PC-3 (cell line): Measurements from ENCODE around the gene FBXL16. TPM values are rescaled to one million over a fixed set of nuclear protein-coding genes. Genes with fewer than 3 reads are reported as not detected.
A peak's percentile ranks its signal among the peaks of the same experiment; 100 is the strongest.

ENCODE experiments used
- ATAC-seq: fragments of 200-7000 bp; cut with Tn5 transposase; 2 replicates; pipeline ENCODE4 v1.9.1; 2020; ENCODE audit warnings: mild to moderate bottlenecking, moderate library complexity
- BruUV-seq: library from RNA; stranded (reverse); fragments of 400-500 nt; replicated peaks from 2 replicates; lab custom pipeline; 2021; lab: Mats Ljungman, UMichigan
- CTCF ChIA-PET: fragments of 300-600 bp; sonication (Branson Sonifier 250); formaldehyde crosslinking; loops from one replicate; lab custom pipeline; 2022; ENCODE audit warnings: antibody characterized with exemption; lab: Charles Lee
- POLR2A ChIA-PET: fragments of 300-600 bp; sonication (Branson Sonifier 250); formaldehyde crosslinking; loops from one replicate; lab custom pipeline; 2022; ENCODE audit warnings: antibody characterized with exemption; ENCODE audit not compliant: unreplicated experiment; lab: Charles Lee
- DNase-seq: peaks from one replicate; pipeline ENCODE4 v3.0.0-alpha.2; 2015
- H2AFZ ChIP-seq: fragments of 300-600 bp; sonication (generic); 2 replicates; pipeline ENCODE4 v1.6.0; 2016; ENCODE audit warnings: antibody characterized with exemption, low read length
- H3F3A ChIP-seq: fragments of 300-600 bp; sonication (generic); one replicate; pipeline ENCODE4 v1.6.0; 2017; ENCODE audit warnings: antibody characterized with exemption, low read length, control low read depth, mild to moderate bottlenecking; ENCODE audit not compliant: unreplicated experiment
- H3K27ac ChIP-seq: fragments of 300-600 bp; sonication (generic); 2 replicates; pipeline ENCODE4 v1.5.1; 2016; ENCODE audit warnings: mild to moderate bottlenecking, low read length
- H3K27me3 ChIP-seq: fragments of 300-600 bp; sonication (generic); 2 replicates; pipeline ENCODE4 v1.6.1; 2016; ENCODE audit warnings: low read length, mixed read lengths
- H3K36me3 ChIP-seq: fragments of 300-600 bp; sonication (generic); 2 replicates; pipeline ENCODE4 v1.6.1; 2016; ENCODE audit warnings: low read depth, mixed run types, low read length, mixed read lengths
- H3K4me1 ChIP-seq: fragments of 300-600 bp; sonication (generic); 2 replicates; pipeline ENCODE4 v1.5.1; 2016; ENCODE audit warnings: low read length; ENCODE audit not compliant: insufficient read depth
- H3K4me2 ChIP-seq: fragments of 300-600 bp; sonication (generic); 2 replicates; pipeline ENCODE4 v1.6.0; 2016; ENCODE audit warnings: low read length
- H3K4me3 ChIP-seq: fragments of 300-600 bp; sonication (generic); 2 replicates; pipeline ENCODE4 v1.5.1; 2016; ENCODE audit warnings: mild to moderate bottlenecking, low read length, mixed read lengths
- H3K79me2 ChIP-seq: fragments of 300-600 bp; sonication (generic); 2 replicates; pipeline ENCODE4 v1.6.1; 2017; ENCODE audit warnings: low read length, mixed read lengths
- H3K9ac ChIP-seq: fragments of 300-600 bp; sonication (generic); 2 replicates; pipeline ENCODE4 v1.6.0; 2016; ENCODE audit warnings: mild to moderate bottlenecking, low read length
- H3K9me2 ChIP-seq: fragments of 300-600 bp; sonication (generic); replicated peaks from 2 replicates; pipeline ENCODE4 v1.6.1; 2016; ENCODE audit warnings: mixed run types, low read length, mixed read lengths
- H3K9me3 ChIP-seq: fragments of 300-600 bp; sonication (generic); 2 replicates; pipeline ENCODE4 v1.6.1; 2016; ENCODE audit warnings: low read length, mixed read lengths
- H4K20me1 ChIP-seq: fragments of 300-600 bp; sonication (generic); 2 replicates; pipeline ENCODE4 v1.6.1; 2016; ENCODE audit warnings: low read length, mixed read lengths
- CTCF ChIP-seq: fragments of 300-600 bp; sonication (generic); conservative IDR thresholded peaks from 2 replicates; pipeline ENCODE4 v1.5.1; 2017; ENCODE audit warnings: antibody characterized with exemption, low read depth, mild to moderate bottlenecking, low read length
- EZH2 ChIP-seq: fragments of 300-600 bp; sonication (generic); IDR thresholded peaks from one replicate; pipeline ENCODE4 v1.6.1; 2017; ENCODE audit warnings: antibody characterized with exemption, mild to moderate bottlenecking, low read length; ENCODE audit not compliant: unreplicated experiment
- EZH2phosphoT487 ChIP-seq: fragments of 300-600 bp; sonication (generic); IDR thresholded peaks from 2 replicates; pipeline ENCODE4 v1.6.1; 2018; ENCODE audit warnings: mild to moderate bottlenecking, antibody characterized with exemption, low read length, borderline replicate concordance
- intact Hi-C: fragments of 100-400 bp; cut with micrococcal nuclease; formaldehyde crosslinking; loops from 2 replicates; pipeline ENCODE4 v1.9.0; 2023
- total RNA-seq: library from RNA; depleted of rRNA; stranded (reverse); fragments of >200 nt; gene quantifications from 2 replicates; pipeline ENCODE4 v1.2.3, GENCODE V29; 2014

The FBXL16 gene
- total RNA-seq, 1 experiment from 2014 or later = 7.5 TPM

- Histone ChIP-seq H3K9me3 (no peaks in the 10 kb centered on the region), H3K36me3 (no peaks in the 10 kb centered on the region), H3K4me2 (peak overlapping the region; percentile 83), H2AFZ (no peak overlapping the region), H3F3A (peaks cover 3% of the 10 kb centered on the region), H3K4me3 (peak overlapping the region; percentile 66), H3K27ac (no peak overlapping the region), H3K4me1 (peaks cover 8% of the 10 kb centered on the region; the same call in 1 of the 2 replicates), H3K9ac (peak overlapping the region; percentile 34; the same call in 1 of the 2 replicates), H3K79me2 (0 out of 2 replicates have a peak, but pooled peaks cover 9% of the 10 kb centered on the region), H3K27me3 (no peaks in the 10 kb centered on the region), H3K9me2 (no peaks in the 10 kb centered on the region), H4K20me1 (no peaks in the 10 kb centered on the region)
- no peak for TF ChIP-seq CTCF
- TF ChIP-seq EZH2phosphoT487 = no peak
- TF ChIP-seq EZH2 = no peak
- CTCF ChIA-PET = interaction anchor here (0.5 to 1.1 kb wide), 2 partner anchors 11 to 330 kb away, joined by 3 read pairs; no protein-coding TSS in a partner anchor
- POLR2A ChIA-PET = interaction anchor here (0.6 kb wide), 3 partner anchors 31 to 652 kb away, joined by 3 to 5 read pairs (median 3); no protein-coding TSS in a partner anchor
- ATAC-seq (peak; percentile 4), DNase-seq (no peak)
- BruUV-seq = no TSS peak
- intact Hi-C loops = no loop called here
Observed at GRCh38 chr16:727291-727977, 21.8 kb upstream of the FBXL16 start.

- H3K27me3 ChIP-seq = no peaks in the 10 kb centered on the region
- peak within 1 kb of the TSS; percentile 34; the same call in 1 of the 2 replicates for H3K9ac ChIP-seq
- POLR2A ChIA-PET = no interaction called here
- H3K4me2 ChIP-seq = peak within 1 kb of the TSS; percentile 83
- H2AFZ ChIP-seq = no peak within 1 kb of the TSS
- ATAC-seq (peak; percentile 27), DNase-seq (peak; percentile 53)
- H3F3A ChIP-seq = peaks cover 3% of the 10 kb centered on the region
- no peaks in the 10 kb centered on the region for H3K9me2 ChIP-seq
- H3K36me3 ChIP-seq = no peaks in the 10 kb centered on the region
- no peaks in the 10 kb centered on the region for H3K9me3 ChIP-seq
- peak within 1 kb of the TSS; percentile 66 for H3K4me3 ChIP-seq
- BruUV-seq = no TSS peak
- no peak within 1 kb of the TSS for H3K27ac ChIP-seq
- peaks cover 14% of the 10 kb centered on the region; the same call in 1 of the 2 replicates for H3K4me1 ChIP-seq
- 0 out of 2 replicates have a peak, but pooled peaks cover 9% of the 10 kb centered on the region for H3K79me2 ChIP-seq
- no peak for TF ChIP-seq CTCF
- peak; percentile 69; the same call in 1 of the 2 replicates for TF ChIP-seq EZH2phosphoT487
- no peaks in the 10 kb centered on the region for H4K20me1 ChIP-seq
- CTCF ChIA-PET = interaction anchor here (0.7 to 1.2 kb wide), 2 partner anchors 13 to 14 kb away, joined by 3 to 5 read pairs; no protein-coding TSS in a partner anchor
- intact Hi-C loops = no loop called here
Observed at GRCh38 chr16:726438-727290, 21.1 kb upstream of the FBXL16 start, which contains the start of the genes CCDC78 and HAGHL. Gene CCDC78 (minus strand): TSS chr16:726443. CDS start chr16:726367, 76 bp downstream. Gene HAGHL (plus strand): TSS chr16:727106. CDS start chr16:727510, 404 bp downstream.
